Loucy (cell line): Measurements from ENCODE around the gene ATP6V0A4.

ENCODE experiments used
- H2AFZ ChIP-seq: fragments of 200-600 bp; sonication (generic); 2 replicates; pipeline ENCODE4 v1.6.0; 2016; ENCODE audit warnings: antibody characterized with exemption, mild to moderate bottlenecking, low read length, moderate library complexity
- H3F3A ChIP-seq: fragments of 200-600 bp; 2 replicates; pipeline ENCODE4 v1.6.0; 2016; ENCODE audit warnings: antibody characterized with exemption, low read depth, mild to moderate bottlenecking
- H3K27me3 ChIP-seq: fragments of 200-600 bp; sonication (generic); 2 replicates; pipeline ENCODE4 v1.6.1; 2014; ENCODE audit warnings: low read length, mild to moderate bottlenecking; ENCODE audit not compliant: insufficient read depth, poor library complexity, severe bottlenecking
- H3K36me3 ChIP-seq: fragments of 200-600 bp; sonication (generic); 2 replicates; pipeline ENCODE4 v1.6.1; 2016; ENCODE audit warnings: low read length; ENCODE audit not compliant: insufficient read depth
- H3K4me1 ChIP-seq: fragments of 200-600 bp; sonication (generic); 2 replicates; pipeline ENCODE4 v1.5.1; 2014; ENCODE audit warnings: low read length, mild to moderate bottlenecking; ENCODE audit not compliant: insufficient read depth, poor library complexity, severe bottlenecking
- H3K4me2 ChIP-seq: fragments of 200-600 bp; sonication (generic); 2 replicates; pipeline ENCODE4 v1.6.0; 2014; ENCODE audit warnings: antibody characterized with exemption, low read length, low read depth, mild to moderate bottlenecking; ENCODE audit not compliant: poor library complexity, severe bottlenecking
- H3K4me3 ChIP-seq: fragments of 200-600 bp; sonication (generic); 2 replicates; pipeline ENCODE4 v1.5.1; 2014; ENCODE audit warnings: low read length, mild to moderate bottlenecking, mixed read lengths; ENCODE audit not compliant: poor library complexity, severe bottlenecking
- H3K79me2 ChIP-seq: fragments of 200-600 bp; sonication (generic); 2 replicates; pipeline ENCODE4 v1.6.1; 2014; ENCODE audit warnings: low read length; ENCODE audit not compliant: insufficient read depth
- H3K9ac ChIP-seq: fragments of 200-600 bp; sonication (generic); 2 replicates; pipeline ENCODE4 v1.6.0; 2014; ENCODE audit warnings: mild to moderate bottlenecking, low read depth, low read length, moderate library complexity; ENCODE audit not compliant: poor library complexity, severe bottlenecking
- H3K9me2 ChIP-seq: fragments of 200-600 bp; sonication (generic); replicated peaks from 2 replicates; pipeline ENCODE4 v1.6.1; 2016; ENCODE audit warnings: low read depth, low read length, mixed read lengths
- H3K9me3 ChIP-seq: fragments of 200-600 bp; sonication (generic); 2 replicates; pipeline ENCODE4 v1.6.1; 2014; ENCODE audit warnings: mild to moderate bottlenecking, antibody characterized with exemption, low read length, low read depth; ENCODE audit not compliant: insufficient read depth
- H4K20me1 ChIP-seq: fragments of 200-600 bp; sonication (generic); 2 replicates; pipeline ENCODE4 v1.6.0; 2014; ENCODE audit warnings: antibody characterized with exemption, low read length, mild to moderate bottlenecking; ENCODE audit not compliant: insufficient read depth, poor library complexity, severe bottlenecking
- CTCF ChIP-seq: fragments of 200-600 bp; sonication (generic); conservative IDR thresholded peaks from 2 replicates; pipeline ENCODE4 v1.5.1; 2014; ENCODE audit warnings: mild to moderate bottlenecking, antibody characterized with exemption, low read length
- EZH2phosphoT487 ChIP-seq: fragments of 200-600 bp; IDR thresholded peaks from 2 replicates; pipeline ENCODE4 v1.6.1; 2018; ENCODE audit warnings: antibody characterized with exemption, mild to moderate bottlenecking, moderate library complexity, borderline replicate concordance

The ATP6V0A4 gene

DNA sequence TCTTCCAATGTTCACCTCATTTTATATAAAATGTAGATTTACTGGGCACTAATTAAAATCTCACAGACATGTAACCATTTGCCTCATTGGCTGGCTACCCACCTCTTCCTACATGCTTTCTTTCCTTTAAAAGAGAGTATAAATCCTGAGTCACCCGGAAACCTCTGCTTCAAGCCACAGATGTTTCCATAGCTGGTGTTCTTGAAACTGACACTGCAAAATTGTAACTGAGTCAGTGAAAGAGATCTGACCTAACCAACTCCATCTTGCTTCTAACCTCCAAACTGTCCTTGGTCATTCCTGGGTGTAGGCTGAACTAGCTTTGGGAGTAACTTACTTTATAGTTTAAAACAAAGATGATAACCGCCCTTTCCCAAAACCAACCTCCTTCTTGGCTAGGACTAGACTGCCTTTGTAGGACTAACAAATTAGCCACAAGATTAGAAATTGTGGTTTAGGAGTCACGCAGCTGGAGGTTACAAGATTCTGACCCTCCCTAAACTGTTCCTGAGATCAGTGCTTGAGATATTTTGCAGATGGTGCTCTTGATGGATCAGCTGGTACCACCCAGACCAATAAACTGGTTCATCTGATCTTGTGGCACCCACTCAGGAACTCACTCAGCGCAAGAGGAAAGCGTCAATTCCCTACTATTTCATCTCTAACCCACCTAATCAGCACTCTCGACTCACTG is 130.3 kb downstream of the ATP6V0A4 start:
- H3K9me2 ChIP-seq = no peaks in the 10 kb centered on the region
- H3K9ac ChIP-seq = no peak overlapping the region
- TF ChIP-seq EZH2phosphoT487 = no peak
- no peak for TF ChIP-seq CTCF
- no peaks in the 10 kb centered on the region for H3K9me3 ChIP-seq
- no peaks in the 10 kb centered on the region for H4K20me1 ChIP-seq
- H2AFZ ChIP-seq = no peak overlapping the region
- H3K4me3 ChIP-seq = no peak overlapping the region
- no peaks in the 10 kb centered on the region for H3K79me2 ChIP-seq
- peaks cover 37% of the 10 kb centered on the region for H3K4me1 ChIP-seq
- no peak overlapping the region for H3K4me2 ChIP-seq
- no peaks in the 10 kb centered on the region for H3K36me3 ChIP-seq
- no peaks in the 10 kb centered on the region for H3K27me3 ChIP-seq
- no peaks in the 10 kb centered on the region for H3F3A ChIP-seq

DNA sequence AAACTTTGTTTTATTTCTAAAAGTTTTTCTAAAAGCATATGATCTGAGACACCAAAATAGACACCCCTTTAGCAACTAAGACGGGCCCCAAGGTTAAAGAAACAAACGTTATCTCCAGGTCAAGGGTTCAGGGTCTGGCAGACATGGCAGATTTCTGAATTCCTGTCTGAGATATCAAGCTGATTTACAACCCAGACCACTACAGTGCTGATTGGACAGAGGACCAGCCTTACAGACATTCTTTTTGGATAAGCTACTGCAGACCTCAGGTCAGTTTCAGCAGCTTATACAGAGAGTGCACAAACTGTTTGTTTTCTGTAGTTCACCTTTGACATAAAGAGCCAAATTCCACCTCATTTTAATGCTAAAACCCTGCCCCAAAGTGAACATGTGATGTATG is 131.6 kb downstream of the ATP6V0A4 start:
- Histone ChIP-seq H3F3A (no peaks in the 10 kb centered on the region), H3K4me1 (peaks cover 37% of the 10 kb centered on the region), H3K4me3 (no peak overlapping the region), H3K79me2 (no peaks in the 10 kb centered on the region), H3K27me3 (no peaks in the 10 kb centered on the region), H3K9ac (no peak overlapping the region), H2AFZ (no peak overlapping the region), H3K36me3 (no peaks in the 10 kb centered on the region), H3K9me3 (no peaks in the 10 kb centered on the region), H3K9me2 (no peaks in the 10 kb centered on the region), H4K20me1 (no peaks in the 10 kb centered on the region), H3K4me2 (no peak overlapping the region)
- TF ChIP-seq EZH2phosphoT487 (no peak), CTCF (no peak)

DNA sequence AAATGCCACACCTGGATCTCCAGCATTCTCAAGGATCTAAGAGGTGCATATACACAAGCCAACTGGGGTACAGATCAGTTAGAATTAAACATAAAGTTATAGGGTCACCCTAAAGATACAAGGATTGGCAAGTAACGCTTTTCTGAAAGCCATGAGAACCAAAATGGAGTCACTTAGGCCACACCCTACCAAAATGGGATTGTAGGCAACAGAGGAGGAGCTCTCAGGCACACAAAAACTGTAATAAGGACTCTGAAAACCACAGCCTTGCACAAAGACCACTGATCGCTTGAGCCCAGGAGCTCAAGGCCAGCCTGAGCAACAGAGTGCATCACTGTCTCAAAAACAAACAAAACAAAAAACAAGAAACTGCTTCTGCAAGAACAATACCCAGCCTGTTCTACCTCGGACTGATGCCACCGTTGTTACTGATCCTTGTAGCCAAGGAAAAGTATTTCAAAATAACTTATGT is 132.3 kb downstream of the ATP6V0A4 start:
- peaks cover 37% of the 10 kb centered on the region for H3K4me1 ChIP-seq

More for the DNA sequence above, 132.3 kb downstream of the ATP6V0A4 start:
- no peak overlapping the region for H3K9ac ChIP-seq
- H3K4me2 ChIP-seq = no peak overlapping the region
- no peaks in the 10 kb centered on the region for H3K27me3 ChIP-seq
- no peak for TF ChIP-seq CTCF
- TF ChIP-seq EZH2phosphoT487 = no peak
- no peaks in the 10 kb centered on the region for H3K79me2 ChIP-seq
- H3K4me3 ChIP-seq = no peak overlapping the region
- H2AFZ ChIP-seq = no peak overlapping the region
- no peaks in the 10 kb centered on the region for H3K36me3 ChIP-seq
- no peaks in the 10 kb centered on the region for H3K9me3 ChIP-seq
- H4K20me1 ChIP-seq = no peaks in the 10 kb centered on the region
- H3F3A ChIP-seq = no peaks in the 10 kb centered on the region
- H3K9me2 ChIP-seq = no peaks in the 10 kb centered on the region
